Measurements from ENCODE around the gene TANC1.

DNA sequence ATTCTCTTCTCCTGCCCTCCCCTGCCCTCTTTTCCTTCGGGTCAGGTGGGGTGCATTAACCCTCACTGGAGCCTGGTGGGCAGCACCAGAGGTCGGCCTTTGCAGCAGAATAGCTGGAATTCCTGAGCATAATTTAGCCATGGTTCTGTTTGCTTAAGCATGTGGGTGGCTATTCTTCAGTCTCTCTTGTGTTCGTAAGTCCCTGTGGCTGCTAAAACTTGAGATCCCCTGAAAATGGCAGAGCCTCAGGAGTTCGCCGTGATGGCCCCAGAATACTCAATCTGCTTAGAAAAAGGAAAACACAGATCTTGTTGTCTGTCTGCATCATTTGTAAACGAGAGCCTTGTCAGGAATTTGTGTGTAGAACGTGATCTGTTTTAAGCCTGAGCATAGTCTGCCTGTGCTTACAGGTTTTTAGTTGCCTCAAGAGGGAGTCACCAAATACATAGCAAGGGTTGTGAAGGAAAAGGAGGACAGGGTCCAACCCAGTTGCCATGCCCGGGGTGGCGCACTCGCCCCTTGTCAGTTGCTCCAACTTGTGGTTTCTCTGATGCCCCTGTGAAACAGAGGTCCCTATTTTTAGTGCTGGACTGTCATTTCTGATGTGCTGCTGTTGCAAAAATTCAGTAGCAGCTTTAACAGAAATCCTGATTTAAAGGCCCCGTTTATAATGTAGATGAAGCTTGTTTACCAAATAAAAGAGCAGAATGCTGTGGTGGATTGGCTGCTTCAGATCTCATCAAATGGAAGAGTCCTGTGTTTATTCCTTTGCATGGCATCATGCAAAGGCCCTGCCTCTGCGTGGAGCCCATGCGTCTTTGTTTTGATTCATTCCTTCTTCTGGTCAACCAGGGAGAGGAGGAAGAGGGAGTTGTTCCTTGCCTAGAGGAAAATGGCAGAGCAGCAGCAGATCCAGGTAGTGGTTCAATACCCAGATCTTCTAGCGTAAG is 243.3 kb downstream of the TANC1 start:
- TF ChIP-seq, protein P1, sequence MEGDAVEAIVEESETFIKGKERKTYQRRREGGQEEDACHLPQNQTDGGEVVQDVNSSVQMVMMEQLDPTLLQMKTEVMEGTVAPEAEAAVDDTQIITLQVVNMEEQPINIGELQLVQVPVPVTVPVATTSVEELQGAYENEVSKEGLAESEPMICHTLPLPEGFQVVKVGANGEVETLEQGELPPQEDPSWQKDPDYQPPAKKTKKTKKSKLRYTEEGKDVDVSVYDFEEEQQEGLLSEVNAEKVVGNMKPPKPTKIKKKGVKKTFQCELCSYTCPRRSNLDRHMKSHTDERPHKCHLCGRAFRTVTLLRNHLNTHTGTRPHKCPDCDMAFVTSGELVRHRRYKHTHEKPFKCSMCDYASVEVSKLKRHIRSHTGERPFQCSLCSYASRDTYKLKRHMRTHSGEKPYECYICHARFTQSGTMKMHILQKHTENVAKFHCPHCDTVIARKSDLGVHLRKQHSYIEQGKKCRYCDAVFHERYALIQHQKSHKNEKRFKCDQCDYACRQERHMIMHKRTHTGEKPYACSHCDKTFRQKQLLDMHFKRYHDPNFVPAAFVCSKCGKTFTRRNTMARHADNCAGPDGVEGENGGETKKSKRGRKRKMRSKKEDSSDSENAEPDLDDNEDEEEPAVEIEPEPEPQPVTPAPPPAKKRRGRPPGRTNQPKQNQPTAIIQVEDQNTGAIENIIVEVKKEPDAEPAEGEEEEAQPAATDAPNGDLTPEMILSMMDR (IDR thresholded peaks at IDR 0.05): no peak
- TF ChIP-seq POLR2A (IDR thresholded peaks at IDR 0.05): no peak

All from testis (tissue), 2 donors.